Gastrocnemius medialis (tissue), 4 donors: ENCODE data around the gene MEX3A.

ENCODE experiments used
- CTCF ChIP-seq, 5 experiments: fragments of 450-650 bp in 3 of 5; fragments of 200-600 bp in 2 of 5; sonication (generic) in 2 of 5; IDR thresholded peaks in 4 of 5; conservative IDR thresholded peaks in 1 of 5; 1 replicate in 4 of 5; 2 replicates in 1 of 5; pipeline ENCODE4 v1.5.1; 2016 to 2019; ENCODE audit warnings: antibody characterized with exemption in 5 of 5, mild to moderate bottlenecking in 3 of 5, moderate library complexity in 3 of 5
- POLR2A ChIP-seq, 2 donors: fragments of 450-650 bp; IDR thresholded peaks; one replicate each; pipeline ENCODE4 v1.6.1; 2017; ENCODE audit warnings: antibody characterized with exemption in 2 of 2, mild to moderate bottlenecking in 2 of 2, moderate library complexity in 2 of 2

- TF ChIP-seq POLR2A (IDR thresholded peaks at IDR 0.05) = no peak
- no peak for TF ChIP-seq CTCF (IDR thresholded peaks at IDR 0.05 in 4 of 5, conservative IDR thresholded peaks at IDR 0.05 in 1 of 5)
These were observed 2.5 kb downstream of the MEX3A start for GRCh38 chr1:156079762-156080161.
